HepG2 (cell line): ENCODE data around the gene MIPEP. TPM values are rescaled to one million over a fixed set of nuclear protein-coding genes. Genes with fewer than 3 reads are reported as not detected.

Experiments used
- ADNP ChIP-seq: sonication (generic); formaldehyde crosslinking; IDR thresholded peaks from 2 replicates; pipeline ENCODE4 v1.4.0; 2020; ENCODE audit warnings: missing genetic modification reagents
- CBFB ChIP-seq: sonication (generic); formaldehyde crosslinking; IDR thresholded peaks from 2 replicates; pipeline ENCODE4 v1.4.0; 2020; ENCODE audit warnings: missing genetic modification reagents
- HNRNPK ChIP-seq: fragments of 200-400 bp; formaldehyde crosslinking; IDR thresholded peaks from 2 replicates; pipeline ENCODE4 v1.6.1; 2018; ENCODE audit warnings: low read length, low read depth, moderate library complexity, mild to moderate bottlenecking; ENCODE audit not compliant: poor library complexity, severe bottlenecking
- SMAD1 ChIP-seq: sonication (generic); formaldehyde crosslinking; IDR thresholded peaks from 2 replicates; pipeline ENCODE4 v1.4.0; 2020; ENCODE audit warnings: missing genetic modification reagents, low read depth, mild to moderate bottlenecking, borderline replicate concordance
- SNAPC5 ChIP-seq: sonication (generic); formaldehyde crosslinking; IDR thresholded peaks from 2 replicates; pipeline ENCODE4 v1.8.1; 2023; ENCODE audit warnings: mild to moderate bottlenecking, missing genetic modification reagents, borderline replicate concordance
- STAG1 ChIP-seq: sonication (generic); formaldehyde crosslinking; IDR thresholded peaks from 2 replicates; pipeline ENCODE4 v1.4.0; 2020; ENCODE audit warnings: missing genetic modification reagents
- TRIM22 ChIP-seq: fragments of 450-650 bp; IDR thresholded peaks from 2 replicates; pipeline ENCODE4 v1.6.1; 2017
- ZBTB43 ChIP-seq: sonication (generic); formaldehyde crosslinking; conservative IDR thresholded peaks from 2 replicates; pipeline ENCODE4 v1.4.0; 2020; ENCODE audit warnings: missing genetic modification reagents
- ZFP82 ChIP-seq: sonication (generic); formaldehyde crosslinking; IDR thresholded peaks from 2 replicates; pipeline ENCODE4 v1.5.1; 2020; ENCODE audit warnings: mild to moderate bottlenecking, missing genetic modification reagents, borderline replicate concordance
- ZMYM4 ChIP-seq: sonication (generic); formaldehyde crosslinking; IDR thresholded peaks from 2 replicates; pipeline ENCODE4 v1.8.1; 2023; ENCODE audit warnings: mild to moderate bottlenecking, missing genetic modification reagents
- ZNF235 ChIP-seq: sonication (generic); formaldehyde crosslinking; IDR thresholded peaks from 2 replicates; pipeline ENCODE4 v1.8.1; 2023; ENCODE audit warnings: mild to moderate bottlenecking, missing genetic modification reagents, borderline replicate concordance
- ZNF282 ChIP-seq: fragments of 450-650 bp; IDR thresholded peaks from 2 replicates; pipeline ENCODE4 v1.6.1; 2018; ENCODE audit not compliant: partially characterized antibody
- ZNF33B ChIP-seq: sonication (generic); formaldehyde crosslinking; IDR thresholded peaks from 2 replicates; pipeline ENCODE4 v1.5.1; 2020; ENCODE audit warnings: mild to moderate bottlenecking, missing genetic modification reagents
- ZNF792 ChIP-seq: IDR thresholded peaks from 2 replicates; pipeline ENCODE4 v1.6.1; 2016
- polyA plus RNA-seq, 8 experiments: library from polyadenylated mRNA; depleted of rRNA in 3 of 8; stranded (reverse) in 7 of 8; unstranded in 1 of 8; fragments of >200 nt; fragmentation: Illumina TruSeq in 4 of 8; extraction: Trizol in 4 of 8; gene quantifications; 2 replicates each; pipeline versions ENCODE4 v1.2.1 to v1.2.3, GENCODE V29; 2011 to 2016; ENCODE audit warnings: low read depth in 4 of 8, missing spikeins in 1 of 8, mixed read lengths in 1 of 8; ENCODE audit not compliant: insufficient read depth in 1 of 8
- total RNA-seq, 5 experiments: library from RNA; depleted of rRNA; stranded (reverse); fragments of >200 nt; fragmentation: Illumina TruSeq; extraction: Trizol; gene quantifications; 2 replicates each; pipeline ENCODE4 v1.2.3, GENCODE V29; 2016; ENCODE audit warnings: low read depth in 1 of 5
- TF ChIP-seq, protein P1 (sequence below): sonication (generic); formaldehyde crosslinking; IDR thresholded peaks from 2 replicates; pipeline ENCODE4 v1.5.0; 2020; ENCODE audit warnings: mild to moderate bottlenecking, missing genetic modification reagents, moderate library complexity
- TF ChIP-seq, protein P2 (sequence below): sonication (generic); formaldehyde crosslinking; IDR thresholded peaks from 2 replicates; pipeline ENCODE4 v1.4.0; 2020; ENCODE audit warnings: mild to moderate bottlenecking, missing genetic modification reagents

The MIPEP gene
- total and polyA plus RNA-seq, 2 of the 13 experiments (the other 11 are each of a cell fraction or from before 2014, with no cell fraction given): 9.3 to 24.1 TPM

- TF ChIP-seq, protein P1, sequence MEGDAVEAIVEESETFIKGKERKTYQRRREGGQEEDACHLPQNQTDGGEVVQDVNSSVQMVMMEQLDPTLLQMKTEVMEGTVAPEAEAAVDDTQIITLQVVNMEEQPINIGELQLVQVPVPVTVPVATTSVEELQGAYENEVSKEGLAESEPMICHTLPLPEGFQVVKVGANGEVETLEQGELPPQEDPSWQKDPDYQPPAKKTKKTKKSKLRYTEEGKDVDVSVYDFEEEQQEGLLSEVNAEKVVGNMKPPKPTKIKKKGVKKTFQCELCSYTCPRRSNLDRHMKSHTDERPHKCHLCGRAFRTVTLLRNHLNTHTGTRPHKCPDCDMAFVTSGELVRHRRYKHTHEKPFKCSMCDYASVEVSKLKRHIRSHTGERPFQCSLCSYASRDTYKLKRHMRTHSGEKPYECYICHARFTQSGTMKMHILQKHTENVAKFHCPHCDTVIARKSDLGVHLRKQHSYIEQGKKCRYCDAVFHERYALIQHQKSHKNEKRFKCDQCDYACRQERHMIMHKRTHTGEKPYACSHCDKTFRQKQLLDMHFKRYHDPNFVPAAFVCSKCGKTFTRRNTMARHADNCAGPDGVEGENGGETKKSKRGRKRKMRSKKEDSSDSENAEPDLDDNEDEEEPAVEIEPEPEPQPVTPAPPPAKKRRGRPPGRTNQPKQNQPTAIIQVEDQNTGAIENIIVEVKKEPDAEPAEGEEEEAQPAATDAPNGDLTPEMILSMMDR (CRISPR knock-in tag): peak; percentile 47
- TF ChIP-seq ZBTB43 (CRISPR knock-in tag) (no peak), CBFB (no peak), HNRNPK (no peak), ZNF33B (CRISPR knock-in tag) (no peak), ADNP (CRISPR knock-in tag) (no peak), ZMYM4 (no peak), SMAD1 (CRISPR knock-in tag) (no peak), TRIM22 (no peak), ZNF235 (no peak), SNAPC5 (no peak), ZFP82 (CRISPR knock-in tag) (0 out of 2 replicates have a peak, but pooled peaks have one; percentile 1), STAG1 (CRISPR knock-in tag) (peak; percentile 57), ZNF282 (no peak), ZNF792 (CRISPR knock-in tag) (no peak)
- TF ChIP-seq, protein P2, sequence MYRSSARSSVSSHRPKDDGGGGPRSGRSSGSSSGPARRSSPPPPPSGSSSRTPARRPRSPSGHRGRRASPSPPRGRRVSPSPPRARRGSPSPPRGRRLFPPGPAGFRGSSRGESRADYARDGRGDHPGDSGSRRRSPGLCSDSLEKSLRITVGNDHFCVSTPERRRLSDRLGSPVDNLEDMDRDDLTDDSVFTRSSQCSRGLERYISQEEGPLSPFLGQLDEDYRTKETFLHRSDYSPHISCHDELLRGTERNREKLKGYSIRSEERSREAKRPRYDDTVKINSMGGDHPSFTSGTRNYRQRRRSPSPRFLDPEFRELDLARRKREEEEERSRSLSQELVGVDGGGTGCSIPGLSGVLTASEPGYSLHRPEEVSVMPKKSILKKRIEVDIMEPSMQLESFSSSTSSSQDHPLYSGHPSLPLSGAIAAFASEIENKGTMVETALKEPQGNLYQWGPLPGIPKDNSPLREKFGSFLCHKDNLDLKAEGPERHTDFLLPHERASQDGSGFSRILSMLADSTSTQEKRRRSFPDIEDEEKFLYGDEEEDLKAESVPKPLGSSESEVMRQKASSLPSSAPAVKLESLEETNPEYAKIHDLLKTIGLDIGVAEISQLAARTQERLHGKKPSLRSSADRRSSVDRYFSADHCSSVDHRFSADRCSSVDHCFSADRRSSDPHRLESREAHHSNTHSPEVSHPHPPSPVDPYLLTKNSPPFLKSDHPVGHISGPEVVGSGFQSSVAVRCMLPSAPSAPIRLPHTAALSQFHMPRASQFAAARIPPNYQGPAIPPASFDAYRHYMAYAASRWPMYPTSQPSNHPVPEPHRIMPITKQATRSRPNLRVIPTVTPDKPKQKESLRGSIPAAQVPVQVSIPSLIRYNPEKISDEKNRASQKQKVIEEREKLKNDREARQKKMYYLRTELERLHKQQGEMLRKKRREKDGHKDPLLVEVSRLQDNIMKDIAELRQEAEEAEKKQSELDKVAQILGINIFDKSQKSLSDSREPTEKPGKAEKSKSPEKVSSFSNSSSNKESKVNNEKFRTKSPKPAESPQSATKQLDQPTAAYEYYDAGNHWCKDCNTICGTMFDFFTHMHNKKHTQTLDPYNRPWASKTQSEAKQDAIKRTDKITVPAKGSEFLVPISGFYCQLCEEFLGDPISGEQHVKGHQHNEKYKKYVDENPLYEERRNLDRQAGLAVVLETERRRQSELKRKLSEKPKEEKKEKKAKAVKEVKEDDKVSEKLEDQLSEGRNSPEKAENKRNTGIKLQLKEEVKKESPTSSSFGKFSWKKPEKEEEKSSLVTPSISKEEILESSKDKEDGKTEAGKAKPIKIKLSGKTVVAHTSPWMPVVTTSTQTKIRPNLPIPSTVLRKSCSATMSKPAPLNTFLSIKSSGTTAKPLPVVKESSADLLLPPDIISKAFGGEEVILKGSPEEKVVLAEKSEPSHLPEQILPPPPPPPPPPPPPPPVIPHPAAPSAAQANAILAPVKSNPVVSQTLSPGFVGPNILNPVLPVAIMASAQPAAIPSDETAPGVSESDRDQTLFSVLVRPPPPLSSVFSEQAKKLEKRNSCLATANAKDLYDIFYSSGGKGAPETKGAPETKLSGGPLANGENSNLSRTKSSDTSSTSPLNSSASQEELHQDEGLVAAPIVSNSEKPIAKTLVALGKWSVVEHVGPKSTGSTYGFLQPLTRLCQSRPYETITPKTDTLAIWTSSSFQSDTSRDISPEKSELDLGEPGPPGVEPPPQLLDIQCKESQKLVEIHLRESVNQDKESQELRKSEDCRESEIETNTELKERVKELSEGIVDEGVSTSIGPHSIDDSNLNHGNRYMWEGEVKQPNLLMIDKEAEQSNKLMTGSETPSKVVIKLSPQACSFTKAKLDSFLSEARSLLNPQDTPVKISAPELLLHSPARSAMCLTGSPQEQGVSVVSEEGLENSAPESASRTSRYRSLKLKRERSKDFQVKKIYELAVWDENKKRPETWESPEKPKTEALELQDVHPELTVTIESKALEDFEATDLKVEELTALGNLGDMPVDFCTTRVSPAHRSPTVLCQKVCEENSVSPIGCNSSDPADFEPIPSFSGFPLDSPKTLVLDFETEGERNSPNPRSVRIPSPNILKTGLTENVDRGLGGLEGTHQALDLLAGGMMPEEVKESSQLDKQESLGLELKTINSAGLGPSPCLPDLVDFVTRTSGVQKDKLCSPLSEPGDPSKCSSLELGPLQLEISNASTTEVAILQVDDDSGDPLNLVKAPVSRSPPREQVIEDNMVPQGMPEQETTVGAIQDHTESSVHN (CRISPR knock-in tag): no peak
Measured at GRCh38 chr13:23889615-23890607, 711 bp upstream of the MIPEP start (continued).
